Heart left ventricle (tissue), 13 donors: Measurements from ENCODE around the gene TRMT44.

ENCODE experiments used
- CTCF ChIP-seq, 12 donors: fragments of 200-600 bp; sonication (generic) in 4 of 12; IDR thresholded peaks; one replicate each; pipeline versions ENCODE4 v1.5.0 to v1.8.0; 2018 to 2022; ENCODE audit warnings: antibody characterized with exemption in 12 of 12, mild to moderate bottlenecking in 5 of 12
- POLR2A ChIP-seq, 2 donors: fragments of 450-650 bp; IDR thresholded peaks; one replicate each; pipeline ENCODE4 v1.6.1; 2017; ENCODE audit warnings: antibody characterized with exemption in 2 of 2, mild to moderate bottlenecking in 2 of 2, moderate library complexity in 2 of 2
- donor health status: ischemic (EF 13 %, LVEDD 7.1; RV severe dilation, severe dysfunction).
- donor health status: DM: no; HTN: yes; CAD: no.
- donor health status: DM: no; HTN: no; CAD: no.
- donor health status: ischemic (EF 25% LVEDD 6.9; RV normal size, moderate dysfunction).
- donor health status: ischemic (EF 25% LVEDD 5.7; RV mildly dilated, moderate dysfunction).
- donor health status: ischemic (EF 35%, LVEDD 5.7; RV mildly dilated, moderate dysfunction).
- donor health status: nonischemic (EF 11% LVEDD 7.7; RV severe dilation, severe dysfunction).
- donor health status: DM: yes; HTN: yes; CAD: no.
- donor health status: PGD.
- donor health status: ischemic (EF 29% LVEDD 5.4; RV normal size, mild dysfunction).
- donor health status: nonischemic (EF 23%, LVEDD 6.1; RV moderate dilation, normal function).

DNA sequence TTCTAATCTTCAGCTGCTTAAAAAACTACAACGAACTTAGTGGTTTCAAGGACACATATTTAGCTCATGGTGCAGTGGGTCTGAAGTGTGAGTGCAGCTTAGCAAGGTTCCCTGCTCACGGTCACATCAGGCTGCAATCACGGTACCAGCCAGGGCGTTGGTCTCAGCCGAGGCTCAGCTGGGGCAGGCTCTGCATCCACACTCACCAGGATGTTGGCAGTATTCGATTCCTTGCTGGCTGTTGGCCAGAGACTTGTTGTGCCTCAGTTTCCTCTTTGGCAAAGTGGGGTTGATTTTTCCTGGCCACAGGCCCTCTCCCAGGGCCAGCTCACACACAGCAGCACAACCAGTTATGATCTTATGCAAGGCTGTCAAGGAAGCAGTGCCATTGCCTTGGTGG lies 61.8 kb downstream of the TRMT44 start:
- TF ChIP-seq POLR2A (IDR thresholded peaks at IDR 0.05) (no peak), CTCF (IDR thresholded peaks at IDR 0.05) (no peak)
